Ovary (tissue), 9 donors: ENCODE data around the gene AFG1L. TPM values are rescaled to one million over a fixed set of nuclear protein-coding genes. Genes with fewer than 3 reads are reported as not detected.
A peak's percentile ranks its signal among the peaks of the same experiment; 100 is the strongest.
"Not testable (repeated sequence)": the region's sequence is repeated elsewhere in the genome, so short reads cannot be mapped to it uniquely, and the experiment has no call there.

Experiments
- DNase-seq, 5 donors: peaks; one replicate each; pipeline ENCODE4 v3.0.0-alpha.2; 2019 to 2020
- H3K27ac ChIP-seq, 2 donors: fragments of 200-600 bp; one replicate each; pipeline versions ENCODE4 v1.5.1 to v1.8.0; 2019 to 2022
- H3K27me3 ChIP-seq: fragments of 200-600 bp; one replicate; pipeline ENCODE4 v1.8.0; 2022
- H3K36me3 ChIP-seq: fragments of 200-600 bp; sonication (generic); one replicate; pipeline ENCODE4 v1.5.1; 2019
- H3K4me1 ChIP-seq: one replicate; pipeline ENCODE4 v1.8.1; 2013; ENCODE audit warnings: mild to moderate bottlenecking, moderate library complexity; ENCODE audit not compliant: insufficient read depth
- H3K4me3 ChIP-seq: fragments of 200-600 bp; sonication (generic); one replicate; pipeline ENCODE4 v1.5.1; 2017
- H3K9me3 ChIP-seq, 2 donors: fragments of 200-600 bp in 1 of 2; sonication (generic) in 1 of 2; one replicate each; pipeline versions ENCODE4 v1.5.1 to v1.8.1; 2013 to 2019; ENCODE audit warnings: mild to moderate bottlenecking in 1 of 2, moderate library complexity in 1 of 2
- CTCF ChIP-seq, 3 donors: fragments of 450-650 bp in 2 of 3; fragments of 200-600 bp in 1 of 3; IDR thresholded peaks; one replicate each; pipeline versions ENCODE4 v1.5.1 to v1.8.0; 2016 to 2022; ENCODE audit warnings: antibody characterized with exemption in 3 of 3, mild to moderate bottlenecking in 1 of 3
- EP300 ChIP-seq: sonication (generic); formaldehyde crosslinking; IDR thresholded peaks from one replicate; pipeline ENCODE4 v1.6.1; 2017; ENCODE audit warnings: antibody characterized with exemption
- POLR2A ChIP-seq: fragments of 450-650 bp; IDR thresholded peaks from one replicate; pipeline ENCODE4 v1.6.1; 2017; ENCODE audit warnings: antibody characterized with exemption, mild to moderate bottlenecking, moderate library complexity
- WGBS, 3 donors: extraction: QIAGEN DNeasy Blood & Tissue Kit in 1 of 3; methylation state at CpG; one replicate each; pipeline versions ENCODE4 v1.1.5 to v1.1.7; 2013 to 2017; 5-methylcytosine and 5-hydroxymethylcytosine counted together
- intact Hi-C, 4 donors: fragments of 100-400 bp; cut with DNase I; formaldehyde crosslinking; loops; one replicate each; pipeline versions ENCODE4 v1.11.0 to v1.15.1; 2022 to 2023
- polyA plus RNA-seq, 2 donors: library from polyadenylated mRNA; stranded (reverse); fragments of 200-250 nt in 1 of 2; fragments of 350-450 nt in 1 of 2; fragmentation: Illumina TruSeq in 1 of 2; extraction: RNeasy Lipid Tissue Mini Kit (QIAGEN cat#74804) in 1 of 2; gene quantifications; one replicate each; pipeline ENCODE4 v1.2.3, GENCODE V29; 2013 to 2014
- total RNA-seq, 7 donors: library from RNA; depleted of rRNA in 2 of 7; stranded (reverse); fragments of >200 nt in 2 of 7; fragmentation: NEBNext Ultra II Directional in 3 of 7; extraction: Animal tissue kit (Norgen Biotek cat#: 25700) in 3 of 7; gene quantifications; one replicate each; pipeline versions ENCODE4 v1.1.0 to v1.2.4, GENCODE V29; 2016 to 2023
- donor health status: DM: no; HTN: no; CAD: no; lungs with moderate emphysema.
- donor health status: DM: no; HTN: no; CAD: no.
- donor health status: Bipolar disorder and iron deficiency.
- donor health status: DM: yes; HTN: yes; CAD: no.
- donor health status: DM: no; HTN: no; CAD: no.
- donor health status: DM: yes; HTN: yes; CAD: no.

AFG1L gene
- total and polyA plus RNA-seq, 9 donors, result 1.2 to 7.6 (median 5.7) TPM

- peak; percentile 80 for TF ChIP-seq POLR2A
- no peak for TF ChIP-seq CTCF (IDR thresholded peaks at IDR 0.05)
- Histone ChIP-seq H3K4me3 (peak overlapping the region; percentile 81), H3K4me1 (peaks cover 3% of the 10 kb centered on the region), H3K36me3 (no peaks in the 10 kb centered on the region), H3K27ac (peak overlapping the region; percentile 97 to 99), H3K27me3 (no peaks in the 10 kb centered on the region), H3K9me3 (no peaks in the 10 kb centered on the region)
- WGBS, 3 donors, result 0% methylated on average over 43 to 84 of the region's 84 CpGs
- intact Hi-C loops, result loop anchor here in 1 of 4 donors (5.0 kb wide), 1 partner anchor 278 kb away; no protein-coding TSS in a partner anchor
- peak; percentile 90 to 94 (median 92) for DNase-seq
Observed at GRCh38 chr6:108559097-108559883, 264.4 kb downstream of the AFG1L start.

- WGBS, 3 donors, result 0 to 1% (median 0%) methylated on average over 47 to 64 of the region's 64 CpGs
- peak overlapping the region; percentile 81 for H3K4me3 ChIP-seq
- H3K4me1 ChIP-seq, result peaks cover 4% of the 10 kb centered on the region
- peak overlapping the region; percentile 97 to 99 for H3K27ac ChIP-seq
- intact Hi-C loops, result loop anchor here in 3 of 4 donors (5.0 kb wide), 4 partner anchors 92 to 387 kb away; no protein-coding TSS in a partner anchor
- TF ChIP-seq POLR2A, result no peak
- peak in 1 of 3 donors; percentile 34 for TF ChIP-seq CTCF (IDR thresholded peaks at IDR 0.05)
- TF ChIP-seq EP300, result no peak
- no peaks in the 10 kb centered on the region for H3K27me3 ChIP-seq
- no peaks in the 10 kb centered on the region for H3K9me3 ChIP-seq
- H3K36me3 ChIP-seq, result no peaks in the 10 kb centered on the region
- peak; percentile 81 to 85 (median 84) for DNase-seq
Observed at GRCh38 chr6:108559884-108560462, 265.1 kb downstream of the AFG1L start.

GRCh38 chr6:108560463-108561308, 265.8 kb downstream of the AFG1L start, which contains the start of gene FOXO3:
FOXO3 (plus strand) TSS chr6:108560917; CDS start chr6:108561209, 292 bp downstream.
- intact Hi-C loops, result loop anchor here in 3 of 4 donors (5.0 kb wide), 3 partner anchors 92 to 387 kb away; no protein-coding TSS in a partner anchor
- H3K4me3 ChIP-seq, result peak within 1 kb of the TSS; percentile 81
- 1 to 3% (median 1%) methylated on average over 29 to 106 of the region's 110 CpGs for WGBS, 3 donors
- peak; percentile 94 to 96 (median 95) for DNase-seq
- TF ChIP-seq EP300 (no peak), POLR2A (peak; percentile 80), CTCF (IDR thresholded peaks at IDR 0.05) (peak in 1 of 3 donors; percentile 6)
- peaks cover 5% of the 10 kb centered on the region for H3K4me1 ChIP-seq
- no peaks in the 10 kb centered on the region for H3K27me3 ChIP-seq
- H3K9me3 ChIP-seq, result no peaks in the 10 kb centered on the region
- peak within 1 kb of the TSS; percentile 97 to 99 for H3K27ac ChIP-seq
- no peaks in the 10 kb centered on the region for H3K36me3 ChIP-seq

GRCh38 chr6:108561309-108561647, 266.4 kb downstream of the AFG1L start:
- peak overlapping the region; percentile 81 for H3K4me3 ChIP-seq
- H3K27me3 ChIP-seq, H3K36me3 ChIP-seq, H3K4me1 ChIP-seq, H3K9me3 ChIP-seq: not testable (repeated sequence)
- peak in 2 of 5 donors; percentile 52 to 53 for DNase-seq
- 3% methylated on average over 25 of the region's 40 CpGs; no CpG with 5 or more reads in 2 of the 3 donors for WGBS, 3 donors
- intact Hi-C loops, result loop anchor here in 3 of 4 donors (5.0 kb wide), 3 partner anchors 91 to 386 kb away; no protein-coding TSS in a partner anchor
- H3K27ac ChIP-seq, result peak overlapping the region; percentile 97 to 99
